ENCODE data around the gene CRABP1. TPM values are rescaled to one million over a fixed set of nuclear protein-coding genes. Genes with fewer than 3 reads are reported as not detected.

The CRABP1 gene
- not detected in 2 replicates for total RNA-seq (2014; rRNA removed; shearing (Covaris generic); ENCODE audit: low replicate concordance)

DNA sequence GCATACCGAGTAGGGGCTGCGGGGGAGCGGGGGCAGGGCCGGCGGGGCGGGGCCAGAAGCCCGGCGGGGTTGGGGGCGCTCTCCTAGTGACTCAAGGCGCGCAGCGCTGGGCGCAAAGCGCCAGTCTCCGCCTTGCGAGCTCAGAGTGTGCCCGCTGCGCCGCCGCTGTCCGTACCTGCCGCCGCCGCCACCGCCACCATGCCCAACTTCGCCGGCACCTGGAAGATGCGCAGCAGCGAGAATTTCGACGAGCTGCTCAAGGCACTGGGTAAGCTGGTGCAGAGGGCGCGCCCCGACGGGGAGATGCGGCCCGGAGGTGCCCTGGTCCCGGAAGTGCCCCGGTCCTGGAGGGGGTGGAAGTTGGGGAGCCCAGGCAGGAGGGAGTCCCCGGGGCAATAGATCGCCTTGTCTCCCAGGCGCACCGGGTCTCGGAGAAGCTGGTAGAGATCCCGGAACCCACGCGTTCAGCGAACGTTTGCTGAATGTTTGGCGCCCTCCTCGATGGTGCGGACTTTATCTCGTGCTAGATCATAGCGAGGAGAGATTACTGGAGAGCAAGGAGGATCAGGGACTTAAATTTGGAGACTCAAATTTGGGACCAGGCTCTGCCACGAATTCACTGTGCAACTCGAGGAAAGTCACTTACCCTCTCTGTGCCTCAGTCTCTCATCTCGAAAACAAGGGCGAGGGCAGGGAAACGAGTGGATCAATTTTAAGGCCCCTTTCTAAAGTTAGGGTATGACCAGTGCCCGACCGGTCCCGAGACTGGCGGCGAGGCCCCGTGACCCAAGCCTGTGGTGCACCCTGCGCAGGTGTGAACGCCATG, at the start of gene CRABP1:
TSS of gene CRABP1 (plus strand) at position 123 of the 826 bp plus-strand sequence. CDS start at position 199, 76 bp downstream.
- in situ Hi-C loops (cut with HindIII; ENCODE audit: low pct_unique_long_range_greater_than_20kb, low sequenced_read_pairs), result no loop called here
- no peak for DNase-seq (ENCODE audit: low read depth)

DNA sequence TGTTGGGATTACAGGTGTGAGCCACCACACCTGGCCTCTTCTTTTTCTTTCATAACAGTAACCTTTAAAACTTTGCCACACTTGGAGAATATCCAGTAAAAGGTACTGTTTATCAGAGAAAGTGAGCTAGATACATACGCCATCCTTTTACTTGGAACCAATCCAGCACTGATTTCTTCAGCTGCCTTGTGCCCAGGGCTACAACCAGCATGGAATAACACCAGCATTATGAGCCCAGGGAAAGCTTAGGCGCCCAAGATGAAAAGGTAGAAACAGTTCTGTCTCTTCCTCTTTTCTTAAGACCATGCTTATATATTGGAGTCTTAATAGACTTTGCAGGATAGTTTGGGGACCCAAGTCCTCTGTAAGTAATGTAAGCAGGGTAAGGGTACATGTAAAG, 49.1 kb upstream of the CRABP1 start:
- DNase-seq (ENCODE audit: low read depth), result no peak
- in situ Hi-C loops (cut with HindIII; ENCODE audit: low pct_unique_long_range_greater_than_20kb, low sequenced_read_pairs), result no loop called here

DNA sequence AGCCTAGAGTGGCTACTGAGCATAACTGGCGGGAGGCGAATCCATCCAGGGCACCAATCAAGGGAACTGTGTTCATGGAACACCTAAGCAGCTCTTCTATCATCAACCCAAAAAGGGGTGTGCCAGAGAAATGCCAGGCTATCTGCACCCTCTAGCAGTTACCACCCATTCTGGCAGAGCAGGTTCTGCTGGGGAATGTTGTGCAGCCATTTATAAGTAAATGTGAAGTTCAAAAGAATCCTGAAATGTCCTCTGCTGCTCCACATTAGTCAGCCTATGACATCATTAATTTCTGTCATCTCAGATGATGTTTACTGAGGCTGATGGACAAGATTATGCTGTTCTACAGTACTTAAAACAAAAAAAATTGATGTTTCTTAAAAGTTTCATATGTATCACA, 48.5 kb upstream of the CRABP1 start:
- no peak for DNase-seq (ENCODE audit: low read depth)
- in situ Hi-C loops (cut with HindIII; ENCODE audit: low pct_unique_long_range_greater_than_20kb, low sequenced_read_pairs), result no loop called here

DNA sequence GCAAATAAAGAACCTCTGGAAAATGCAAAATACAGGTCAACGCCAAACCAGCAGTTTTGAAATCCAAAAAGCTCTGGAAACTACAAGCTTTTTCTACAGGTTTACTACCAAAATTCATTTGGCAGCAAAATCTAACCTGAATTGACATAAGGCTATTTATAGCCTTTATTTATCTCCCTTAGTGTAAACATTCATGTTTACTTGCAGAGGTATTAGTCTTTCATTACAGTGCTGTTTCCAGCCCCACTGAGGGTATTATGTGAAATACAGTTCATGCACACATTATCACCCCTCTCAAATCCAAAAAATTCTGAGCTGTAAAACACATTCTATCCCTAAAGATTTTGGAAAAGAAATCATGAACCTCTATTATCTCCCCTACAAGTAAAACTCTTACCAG, 47.9 kb upstream of the CRABP1 start:
- in situ Hi-C loops (cut with HindIII; ENCODE audit: low pct_unique_long_range_greater_than_20kb, low sequenced_read_pairs), result no loop called here
- DNase-seq (ENCODE audit: low read depth), result no peak

DNA sequence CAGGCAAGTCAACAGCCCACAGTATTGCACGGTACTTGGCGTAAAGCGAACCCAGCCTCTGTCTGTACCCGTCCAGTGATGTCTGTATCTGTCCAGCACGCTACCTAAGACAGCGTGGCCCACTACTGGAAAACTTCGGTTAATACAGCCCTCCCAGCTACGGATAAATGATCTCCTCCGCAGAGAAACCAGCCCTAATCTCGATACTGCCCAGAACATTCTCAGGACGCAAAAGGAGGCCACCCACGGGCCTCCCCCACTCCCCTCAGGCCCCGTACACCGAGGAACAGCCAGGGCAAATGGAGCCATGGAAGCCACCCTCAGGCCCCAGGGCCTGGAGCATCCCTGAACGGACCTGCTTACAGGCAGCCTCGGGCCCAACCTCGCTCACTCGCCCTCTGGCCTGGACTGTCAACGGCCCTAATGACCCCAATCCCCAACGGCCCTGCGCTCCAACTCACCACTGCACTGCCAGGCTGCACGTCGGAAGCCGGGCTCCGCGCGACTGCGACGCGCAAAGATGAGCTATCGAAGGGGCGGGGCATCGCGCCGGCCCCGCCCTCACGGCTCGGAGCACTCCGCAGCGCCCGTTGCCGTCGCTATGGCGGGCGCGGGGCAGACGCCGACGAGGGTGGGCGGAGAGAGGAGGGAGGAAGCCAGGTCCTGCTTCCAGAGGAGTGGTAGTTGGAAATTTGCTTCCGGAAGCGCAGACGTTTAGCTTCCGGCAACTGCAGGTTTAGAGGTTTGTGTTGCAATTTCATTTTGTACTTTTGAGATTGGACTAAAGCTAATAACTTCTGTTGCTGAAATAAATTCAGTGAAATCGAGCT, 40.8 kb upstream of the CRABP1 start, which contains the start of gene SKIC8:
TSS of gene SKIC8 (minus strand) at position 509 of the 830 bp plus-strand sequence. CDS start 3,923 bp downstream, outside the sequence.
- peak; percentile 94 for DNase-seq (ENCODE audit: low read depth)
- in situ Hi-C loops (cut with HindIII; ENCODE audit: low pct_unique_long_range_greater_than_20kb, low sequenced_read_pairs), result no loop called here

DNA sequence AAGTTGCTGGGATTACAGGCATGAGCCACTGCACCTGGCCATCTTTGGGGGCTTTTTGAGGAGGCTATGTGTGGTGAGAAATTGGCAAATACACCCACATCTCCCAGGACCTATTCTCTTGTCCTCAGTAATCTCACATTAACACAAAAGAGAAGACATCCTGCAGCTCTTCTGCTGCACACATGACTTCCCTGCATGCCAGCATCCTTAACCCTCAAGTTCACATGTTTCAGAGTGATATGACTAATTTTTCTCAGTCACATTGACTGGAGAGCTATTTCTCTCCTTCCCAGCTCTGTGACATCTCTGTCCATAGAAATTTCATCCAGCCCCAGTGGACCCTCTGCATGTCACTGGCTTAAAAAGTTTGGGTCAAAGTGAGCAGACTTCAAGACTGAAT, 38.8 kb upstream of the CRABP1 start:
- DNase-seq (ENCODE audit: low read depth), result no peak
- in situ Hi-C loops (cut with HindIII; ENCODE audit: low pct_unique_long_range_greater_than_20kb, low sequenced_read_pairs), result no loop called here

DNA sequence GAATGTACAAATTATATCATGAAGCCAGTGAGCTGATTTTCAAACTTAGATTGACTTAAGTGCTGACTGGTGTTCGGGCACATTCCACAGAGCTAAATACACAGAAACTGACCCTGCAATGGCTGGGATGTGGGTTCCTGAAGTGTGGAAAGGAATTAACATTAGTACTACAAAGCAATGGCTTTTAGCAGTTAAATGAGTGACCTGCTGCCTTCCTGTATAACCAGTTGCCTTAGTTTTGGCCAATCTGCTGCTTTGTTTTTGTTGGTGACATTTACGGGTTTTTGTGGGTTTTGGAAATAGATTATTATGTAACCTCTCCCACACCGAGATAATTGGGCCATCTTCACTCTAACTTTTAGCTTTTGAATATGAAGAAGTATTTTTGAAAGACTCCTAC, 38.3 kb upstream of the CRABP1 start:
- in situ Hi-C loops (cut with HindIII; ENCODE audit: low pct_unique_long_range_greater_than_20kb, low sequenced_read_pairs), result no loop called here
- no peak for DNase-seq (ENCODE audit: low read depth)

DNA sequence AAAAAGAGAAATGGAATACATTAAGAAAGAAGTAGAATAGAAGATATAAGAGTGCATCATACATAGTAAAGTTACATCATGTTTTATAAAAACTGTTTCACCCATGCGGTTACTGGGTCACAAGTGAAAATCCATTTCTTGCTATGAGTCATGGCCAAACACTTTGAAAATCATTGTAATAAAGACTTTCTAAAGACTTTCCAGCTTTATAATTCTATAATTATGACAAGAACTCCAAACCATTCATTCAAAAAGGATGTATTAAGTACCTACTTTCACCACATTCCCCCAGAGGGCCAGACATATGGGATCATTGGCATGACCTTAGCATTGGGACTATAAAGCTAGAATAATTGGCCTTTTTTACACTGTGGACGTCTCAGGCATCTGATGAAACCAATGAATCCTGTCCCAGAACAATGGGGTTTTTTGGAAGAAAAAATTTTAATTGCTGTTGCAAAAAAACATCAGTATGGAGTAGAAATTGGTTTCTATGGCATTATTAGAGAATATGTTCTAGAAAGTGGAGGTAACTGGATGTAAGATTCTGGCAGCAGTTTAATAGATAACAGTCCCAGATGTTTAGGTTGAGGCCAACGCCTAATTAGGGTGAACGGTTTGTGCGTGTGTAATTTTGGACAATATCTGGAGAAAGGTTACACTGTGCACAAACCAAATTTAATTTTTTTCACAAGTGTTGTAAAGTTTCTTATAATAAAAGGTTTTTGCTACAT, 37.4 kb upstream of the CRABP1 start:
- in situ Hi-C loops (cut with HindIII; ENCODE audit: low pct_unique_long_range_greater_than_20kb, low sequenced_read_pairs), result no loop called here
- no peak for DNase-seq (ENCODE audit: low read depth)

DNA sequence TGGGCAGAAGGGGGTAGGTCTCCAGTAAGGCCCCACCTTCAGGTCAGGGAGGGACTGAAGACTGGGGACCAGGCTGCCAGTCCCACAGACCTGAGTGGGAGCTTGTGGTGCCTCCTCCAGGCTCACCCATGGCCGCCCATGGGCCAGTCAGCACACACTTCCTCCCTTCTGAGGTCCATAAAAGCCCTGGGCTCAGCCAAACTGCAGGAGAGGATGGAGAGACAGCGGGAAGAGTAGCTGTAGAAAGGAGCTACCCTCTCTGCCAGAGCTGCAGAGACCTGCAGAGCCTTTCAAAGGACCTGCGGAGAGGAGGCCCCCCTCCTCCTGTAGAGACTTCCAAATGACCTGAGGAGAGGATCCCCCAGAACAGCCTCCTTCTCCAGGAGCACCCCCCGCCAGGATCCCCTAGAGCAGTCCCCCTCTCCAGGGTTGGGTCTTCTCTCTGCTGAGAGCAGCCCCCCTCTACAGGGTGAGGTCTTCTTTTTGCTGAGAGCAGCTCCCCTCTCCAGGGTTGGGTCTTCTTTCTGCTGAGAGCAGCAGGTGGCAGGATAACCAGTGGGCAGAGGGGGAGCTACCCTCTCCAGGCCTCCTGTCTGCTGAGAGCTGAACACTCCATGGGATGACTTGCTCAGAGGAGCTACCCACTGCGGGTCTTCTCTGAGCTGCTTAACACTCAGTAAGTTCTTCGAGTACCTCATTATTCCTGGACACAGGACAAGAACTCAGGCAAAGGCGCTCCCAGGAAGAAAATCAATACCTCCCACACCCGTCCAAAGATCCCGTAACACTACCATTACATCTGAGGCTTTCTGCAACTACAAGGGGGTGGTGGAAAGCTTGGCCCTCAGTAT, 35.7 kb upstream of the CRABP1 start:
- DNase-seq (ENCODE audit: low read depth), result no peak
- in situ Hi-C loops (cut with HindIII; ENCODE audit: low pct_unique_long_range_greater_than_20kb, low sequenced_read_pairs), result no loop called here

DNA sequence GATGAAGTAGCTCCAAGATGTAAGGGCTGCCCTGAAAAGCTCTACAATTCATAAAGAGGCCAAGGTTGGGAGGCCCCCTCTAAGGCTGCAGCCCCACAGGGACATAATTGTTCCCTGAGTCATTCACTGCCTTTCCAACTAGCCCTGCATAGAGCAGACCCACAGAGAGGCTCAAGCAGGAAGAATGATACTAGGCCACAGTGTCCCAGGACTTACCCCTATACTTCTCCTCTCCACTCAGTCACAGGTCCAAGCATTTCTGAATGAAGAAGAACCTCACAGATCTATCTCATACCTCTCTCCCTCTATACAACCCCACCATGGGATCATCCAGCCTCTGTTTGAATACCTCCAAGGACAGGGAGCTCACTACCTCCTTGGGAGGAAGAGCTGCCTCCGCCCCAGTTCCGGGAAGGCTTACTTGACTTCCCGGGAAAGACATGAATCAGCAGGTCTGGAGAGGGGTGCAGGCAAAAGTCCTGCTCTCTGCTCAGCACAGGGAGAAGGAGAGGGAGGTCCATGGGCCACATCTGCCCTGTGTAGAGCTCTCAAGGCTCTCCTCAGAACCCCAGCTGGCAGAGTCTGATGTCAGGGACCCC, 33.9 kb upstream of the CRABP1 start:
- in situ Hi-C loops (cut with HindIII; ENCODE audit: low pct_unique_long_range_greater_than_20kb, low sequenced_read_pairs), result no loop called here
- no peak for DNase-seq (ENCODE audit: low read depth)

DNA sequence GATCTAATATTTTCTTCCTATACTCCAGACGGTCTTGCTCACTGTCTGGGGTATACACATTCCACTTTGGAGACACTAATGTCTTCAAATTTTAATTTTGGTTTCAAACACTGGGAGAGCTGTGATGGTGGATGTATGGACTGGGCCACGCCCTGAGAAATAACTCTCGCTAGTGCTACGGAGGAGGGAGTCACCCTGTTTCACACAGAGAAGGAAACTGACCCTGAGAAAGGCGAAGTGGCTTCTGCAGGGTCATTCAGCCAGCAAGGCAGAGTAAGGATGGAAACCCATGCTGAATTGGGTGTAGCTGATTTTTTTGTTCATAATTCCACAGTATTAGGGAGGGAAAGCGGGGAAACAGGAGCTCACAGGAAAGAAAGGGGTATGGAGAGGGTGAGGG, 32.2 kb upstream of the CRABP1 start:
- in situ Hi-C loops (cut with HindIII; ENCODE audit: low pct_unique_long_range_greater_than_20kb, low sequenced_read_pairs), result no loop called here

DNA sequence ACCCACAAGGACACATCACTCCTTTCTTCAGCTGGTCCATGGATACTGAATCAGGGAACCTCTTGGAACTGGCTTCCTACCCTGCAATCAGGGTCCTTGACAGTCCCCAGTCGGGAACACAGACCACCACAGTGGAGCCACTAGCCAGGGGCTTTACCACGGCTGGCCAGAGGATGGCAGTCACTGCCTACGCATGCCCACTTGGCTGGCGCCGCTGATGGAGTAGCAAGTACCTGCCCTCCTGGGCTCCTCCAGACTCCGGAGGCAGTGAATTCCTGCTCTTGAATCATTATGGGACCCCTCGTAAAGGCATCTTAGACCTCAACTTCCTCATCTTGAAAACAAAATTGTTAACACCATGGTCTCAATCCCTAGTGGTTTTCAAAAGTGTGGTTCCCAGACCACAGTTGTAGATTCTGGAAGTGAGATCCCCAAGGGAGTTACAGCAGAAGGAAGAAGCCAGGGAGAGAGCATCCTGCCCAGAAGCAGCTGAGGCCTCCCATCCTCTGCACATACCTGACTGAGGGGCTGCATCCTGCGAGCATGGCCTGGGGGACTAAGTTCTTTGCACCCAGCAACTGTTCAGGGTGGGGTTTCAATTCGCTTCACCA, 31.6 kb upstream of the CRABP1 start:
- peak; percentile 18 for DNase-seq (ENCODE audit: low read depth)
- in situ Hi-C loops (cut with HindIII; ENCODE audit: low pct_unique_long_range_greater_than_20kb, low sequenced_read_pairs), result no loop called here

More for the DNA sequence above, 32.2 kb upstream of the CRABP1 start:
- DNase-seq (ENCODE audit: low read depth), result no peak

DNA sequence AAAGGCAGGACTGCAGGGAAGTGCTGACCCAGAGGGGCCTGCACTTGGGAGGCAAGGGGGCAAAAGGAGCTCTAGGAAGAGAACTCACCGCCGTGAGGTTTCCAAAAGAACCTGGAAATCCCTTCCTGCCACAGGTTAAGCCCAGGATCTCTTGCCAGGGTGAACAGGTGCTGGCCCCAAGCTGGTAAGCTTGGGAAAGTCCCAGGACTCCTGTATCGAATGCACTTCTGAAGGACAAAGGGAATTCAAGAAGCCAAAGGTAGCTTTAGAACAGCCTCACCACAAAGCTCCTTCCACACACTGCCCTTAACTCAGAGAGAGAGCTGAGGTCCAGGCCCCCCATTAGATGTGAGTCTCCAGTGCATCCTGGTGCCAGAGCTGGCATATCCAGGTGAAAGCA, 28.9 kb upstream of the CRABP1 start:
- DNase-seq (ENCODE audit: low read depth), result no peak
- in situ Hi-C loops (cut with HindIII; ENCODE audit: low pct_unique_long_range_greater_than_20kb, low sequenced_read_pairs), result no loop called here

DNA sequence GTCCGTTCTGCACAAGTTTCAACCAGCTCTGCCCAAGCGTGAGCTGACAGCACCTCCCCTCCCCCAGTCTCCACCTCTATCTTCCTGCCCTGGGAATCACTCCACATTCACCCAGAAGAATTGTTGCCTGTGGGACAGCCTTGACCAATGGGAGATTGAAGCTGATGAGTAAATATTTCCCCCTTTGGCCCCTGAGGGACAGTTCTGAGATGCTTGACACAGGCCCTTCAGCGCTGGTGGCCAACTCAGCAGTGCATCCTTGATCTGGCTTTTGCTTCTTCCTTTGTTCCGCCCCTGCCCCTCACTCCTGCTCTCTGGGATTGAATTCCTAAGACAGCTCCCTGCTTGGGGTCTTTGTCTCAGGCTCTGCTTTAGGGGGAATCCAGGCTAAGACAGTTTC, 27.6 kb upstream of the CRABP1 start:
- no peak for DNase-seq (ENCODE audit: low read depth)
- in situ Hi-C loops (cut with HindIII; ENCODE audit: low pct_unique_long_range_greater_than_20kb, low sequenced_read_pairs), result no loop called here

DNA sequence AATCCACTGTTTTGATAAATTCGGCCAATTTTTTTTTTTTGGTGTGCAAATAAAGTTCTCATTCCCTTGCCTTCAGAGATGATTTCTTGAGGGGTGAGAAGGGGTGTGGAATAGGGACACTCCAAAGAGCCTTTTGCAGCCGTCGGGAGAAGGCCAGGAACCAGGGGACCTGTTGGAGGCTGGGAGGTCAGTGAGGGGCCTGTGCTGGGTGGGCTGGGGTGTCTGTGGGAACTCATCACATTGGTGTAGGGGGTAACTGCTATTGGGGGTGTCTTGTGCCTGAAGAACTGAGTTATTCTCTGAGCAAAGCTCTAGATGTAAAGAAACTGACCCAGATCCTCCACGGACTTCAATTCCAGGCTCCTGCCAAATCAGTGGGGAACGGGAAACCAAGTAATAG, 27.2 kb upstream of the CRABP1 start:
- in situ Hi-C loops (cut with HindIII; ENCODE audit: low pct_unique_long_range_greater_than_20kb, low sequenced_read_pairs), result no loop called here
- no peak for DNase-seq (ENCODE audit: low read depth)

DNA sequence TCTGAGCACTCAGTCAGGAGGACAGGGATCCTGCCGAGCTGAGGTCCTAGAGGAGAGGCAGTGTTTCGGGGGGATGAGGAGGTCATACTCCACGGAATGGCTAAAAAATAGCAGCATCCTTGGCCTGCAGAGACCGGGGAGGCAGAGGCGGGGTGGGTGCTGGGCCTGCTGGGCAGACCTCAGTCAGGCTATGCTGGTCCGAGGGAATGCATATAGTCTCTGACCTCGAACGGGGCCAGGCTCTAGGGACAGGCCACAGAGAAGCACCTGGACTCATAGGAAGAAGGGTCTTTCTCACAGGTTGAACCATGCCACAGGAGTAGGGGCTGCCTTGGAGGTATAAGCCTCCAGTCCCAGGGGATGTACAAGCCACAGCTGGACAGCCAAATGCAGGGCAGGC, 26.8 kb upstream of the CRABP1 start:
- no peak for DNase-seq (ENCODE audit: low read depth)
- in situ Hi-C loops (cut with HindIII; ENCODE audit: low pct_unique_long_range_greater_than_20kb, low sequenced_read_pairs), result no loop called here

DNA sequence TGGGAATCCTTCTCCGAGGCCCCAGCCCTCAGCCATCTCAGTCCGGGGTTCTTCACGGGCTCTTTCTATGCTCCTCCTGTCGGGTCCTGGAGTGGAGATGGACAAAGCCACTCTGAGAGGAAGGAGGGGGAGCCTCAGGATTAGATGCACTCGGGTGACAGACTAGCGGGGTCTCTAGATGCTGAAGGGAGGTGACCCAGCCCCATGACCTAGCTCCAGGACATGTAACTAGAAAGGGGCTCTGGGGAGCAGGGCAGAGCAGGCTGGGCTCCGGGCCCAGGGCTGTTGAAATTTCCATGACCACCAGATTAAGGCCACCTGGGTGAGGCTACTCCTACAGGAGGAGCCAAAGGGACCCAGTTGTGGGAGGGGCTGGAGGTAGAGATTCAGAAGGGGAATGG, 26.0 kb upstream of the CRABP1 start:
- DNase-seq (ENCODE audit: low read depth), result no peak
- in situ Hi-C loops (cut with HindIII; ENCODE audit: low pct_unique_long_range_greater_than_20kb, low sequenced_read_pairs), result no loop called here
